ENCODE measurements around the gene ZNF91. TPM values are rescaled to one million over a fixed set of nuclear protein-coding genes. Genes with fewer than 3 reads are reported as not detected.
"Not testable (repeated sequence)": the region's sequence is repeated elsewhere in the genome, so short reads cannot be mapped to it uniquely, and the experiment has no call there.

The ZNF91 gene
- total and polyA plus RNA-seq, 4 donors: 2.9 to 25.9 (median 14.2) TPM

GRCh38 chr19:23382955-23383354 is 12.3 kb downstream of the ZNF91 start (continued):
- TF ChIP-seq, protein P1, sequence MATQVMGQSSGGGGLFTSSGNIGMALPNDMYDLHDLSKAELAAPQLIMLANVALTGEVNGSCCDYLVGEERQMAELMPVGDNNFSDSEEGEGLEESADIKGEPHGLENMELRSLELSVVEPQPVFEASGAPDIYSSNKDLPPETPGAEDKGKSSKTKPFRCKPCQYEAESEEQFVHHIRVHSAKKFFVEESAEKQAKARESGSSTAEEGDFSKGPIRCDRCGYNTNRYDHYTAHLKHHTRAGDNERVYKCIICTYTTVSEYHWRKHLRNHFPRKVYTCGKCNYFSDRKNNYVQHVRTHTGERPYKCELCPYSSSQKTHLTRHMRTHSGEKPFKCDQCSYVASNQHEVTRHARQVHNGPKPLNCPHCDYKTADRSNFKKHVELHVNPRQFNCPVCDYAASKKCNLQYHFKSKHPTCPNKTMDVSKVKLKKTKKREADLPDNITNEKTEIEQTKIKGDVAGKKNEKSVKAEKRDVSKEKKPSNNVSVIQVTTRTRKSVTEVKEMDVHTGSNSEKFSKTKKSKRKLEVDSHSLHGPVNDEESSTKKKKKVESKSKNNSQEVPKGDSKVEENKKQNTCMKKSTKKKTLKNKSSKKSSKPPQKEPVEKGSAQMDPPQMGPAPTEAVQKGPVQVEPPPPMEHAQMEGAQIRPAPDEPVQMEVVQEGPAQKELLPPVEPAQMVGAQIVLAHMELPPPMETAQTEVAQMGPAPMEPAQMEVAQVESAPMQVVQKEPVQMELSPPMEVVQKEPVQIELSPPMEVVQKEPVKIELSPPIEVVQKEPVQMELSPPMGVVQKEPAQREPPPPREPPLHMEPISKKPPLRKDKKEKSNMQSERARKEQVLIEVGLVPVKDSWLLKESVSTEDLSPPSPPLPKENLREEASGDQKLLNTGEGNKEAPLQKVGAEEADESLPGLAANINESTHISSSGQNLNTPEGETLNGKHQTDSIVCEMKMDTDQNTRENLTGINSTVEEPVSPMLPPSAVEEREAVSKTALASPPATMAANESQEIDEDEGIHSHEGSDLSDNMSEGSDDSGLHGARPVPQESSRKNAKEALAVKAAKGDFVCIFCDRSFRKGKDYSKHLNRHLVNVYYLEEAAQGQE (IDR thresholded peaks at IDR 0.05): no peak
- TF ChIP-seq JUND (IDR thresholded peaks at IDR 0.05): no peak
- TF ChIP-seq SP1 (IDR thresholded peaks at IDR 0.05): no peak
- no peak for TF ChIP-seq FOXA2 (IDR thresholded peaks at IDR 0.05)
- TF ChIP-seq GABPA (IDR thresholded peaks at IDR 0.05 in 1 of 2, conservative IDR thresholded peaks at IDR 0.05 in 1 of 2): no peak
- no peak for TF ChIP-seq RXRA (IDR thresholded peaks at IDR 0.05)
- no peak for TF ChIP-seq ATF3 (IDR thresholded peaks at IDR 0.05)
- TF ChIP-seq RAD21 (IDR thresholded peaks at IDR 0.05): no peak
- no peak for TF ChIP-seq FOXA1 (IDR thresholded peaks at IDR 0.05)
- no peak for TF ChIP-seq HNF4A (conservative IDR thresholded peaks at IDR 0.05)

- Histone ChIP-seq H3K4me3 (ENCODE audit: low read depth in 1 of 3, low read length in 3 of 3) (no peak overlapping the region), H3K27me3 (ENCODE audit: control insufficient read depth in 4 of 4, insufficient read depth in 4 of 4, low read length in 3 of 4) (no peaks in the 10 kb centered on the region), H3K4me1 (ENCODE audit: control insufficient read depth in 4 of 4, insufficient read depth in 4 of 4, low read length in 3 of 4) (no peaks in the 10 kb centered on the region), H3K9ac (ENCODE audit: low read depth in 1 of 2, low read length in 2 of 2) (no peak overlapping the region), H3K27ac (ENCODE audit: low read depth in 1 of 2, low read length in 2 of 2) (no peak overlapping the region), H3K36me3 (ENCODE audit: control insufficient read depth in 4 of 4, insufficient read depth in 3 of 4, low read depth in 1 of 4, low read length in 3 of 4) (peaks cover 6 to 59% (median 46%) of the 10 kb centered on the region in 4 donors), H3K9me3 (ENCODE audit: control insufficient read depth in 4 of 4, low read length in 3 of 4) (peaks cover 18 to 66% (median 26%) of the 10 kb centered on the region in 4 donors)
- no peak for DNase-seq (ENCODE audit: low spot score)
- TF ChIP-seq CTCF (IDR thresholded peaks at IDR 0.05; ENCODE audit: low read depth, low read length, missing input control) (no peak), TAF1 (conservative IDR thresholded peaks at IDR 0.05) (no peak), RXRA (IDR thresholded peaks at IDR 0.05) (no peak), HNF4A (conservative IDR thresholded peaks at IDR 0.05) (no peak), JUND (IDR thresholded peaks at IDR 0.05) (no peak), HNF4G (IDR thresholded peaks at IDR 0.05) (no peak), SP1 (IDR thresholded peaks at IDR 0.05) (no peak), MAX (IDR thresholded peaks at IDR 0.05) (no peak), YY1 (IDR thresholded peaks at IDR 0.05) (no peak), FOXA2 (IDR thresholded peaks at IDR 0.05) (no peak), GABPA (IDR thresholded peaks at IDR 0.05 in 1 of 2, conservative IDR thresholded peaks at IDR 0.05 in 1 of 2) (no peak), NR2F2 (IDR thresholded peaks at IDR 0.05) (no peak), EGR1 (IDR thresholded peaks at IDR 0.05; ENCODE audit: low read depth in 2 of 2) (no peak), ATF3 (IDR thresholded peaks at IDR 0.05) (no peak), FOXA1 (IDR thresholded peaks at IDR 0.05) (no peak), RAD21 (IDR thresholded peaks at IDR 0.05) (no peak)
- TF ChIP-seq, protein P2, sequence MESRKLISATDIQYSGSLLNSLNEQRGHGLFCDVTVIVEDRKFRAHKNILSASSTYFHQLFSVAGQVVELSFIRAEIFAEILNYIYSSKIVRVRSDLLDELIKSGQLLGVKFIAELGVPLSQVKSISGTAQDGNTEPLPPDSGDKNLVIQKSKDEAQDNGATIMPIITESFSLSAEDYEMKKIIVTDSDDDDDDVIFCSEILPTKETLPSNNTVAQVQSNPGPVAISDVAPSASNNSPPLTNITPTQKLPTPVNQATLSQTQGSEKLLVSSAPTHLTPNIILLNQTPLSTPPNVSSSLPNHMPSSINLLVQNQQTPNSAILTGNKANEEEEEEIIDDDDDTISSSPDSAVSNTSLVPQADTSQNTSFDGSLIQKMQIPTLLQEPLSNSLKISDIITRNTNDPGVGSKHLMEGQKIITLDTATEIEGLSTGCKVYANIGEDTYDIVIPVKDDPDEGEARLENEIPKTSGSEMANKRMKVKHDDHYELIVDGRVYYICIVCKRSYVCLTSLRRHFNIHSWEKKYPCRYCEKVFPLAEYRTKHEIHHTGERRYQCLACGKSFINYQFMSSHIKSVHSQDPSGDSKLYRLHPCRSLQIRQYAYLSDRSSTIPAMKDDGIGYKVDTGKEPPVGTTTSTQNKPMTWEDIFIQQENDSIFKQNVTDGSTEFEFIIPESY (IDR thresholded peaks at IDR 0.05): no peak
- TF ChIP-seq, protein P1 (IDR thresholded peaks at IDR 0.05): no peak
These were observed 14.2 kb downstream of the ZNF91 start for GRCh38 chr19:23381114-23381513.

GRCh38 chr19:23379671-23380070 is 15.6 kb downstream of the ZNF91 start:
- DNase-seq (ENCODE audit: low spot score); H3K9ac ChIP-seq (ENCODE audit: low read depth in 1 of 2, low read length in 2 of 2); H3K27me3 ChIP-seq (ENCODE audit: control insufficient read depth in 4 of 4, insufficient read depth in 4 of 4, low read length in 3 of 4); H3K4me1 ChIP-seq (ENCODE audit: control insufficient read depth in 4 of 4, insufficient read depth in 4 of 4, low read length in 3 of 4); H3K27ac ChIP-seq (ENCODE audit: low read depth in 1 of 2, low read length in 2 of 2): not testable (repeated sequence)
- H3K36me3 ChIP-seq (ENCODE audit: control insufficient read depth in 4 of 4, insufficient read depth in 3 of 4, low read depth in 1 of 4, low read length in 3 of 4): peaks cover 6 to 57% (median 50%) of the 10 kb centered on the region in 4 donors
- peak overlapping the region in 1 of 3 donors; percentile 61 for H3K4me3 ChIP-seq (ENCODE audit: low read depth in 1 of 3, low read length in 3 of 3)
- peaks cover 14 to 64% (median 24%) of the 10 kb centered on the region in 4 donors for H3K9me3 ChIP-seq (ENCODE audit: control insufficient read depth in 4 of 4, low read length in 3 of 4)
- 82% methylated on average over 4 of the region's 4 CpGs for WGBS
